Neural progenitor cell (in vitro differentiated cells): ENCODE results near the gene PLEKHG2.

Experiments used
- CTCF ChIP-seq: fragments of 200-600 bp; sonication (generic); IDR thresholded peaks from 2 replicates; pipeline ENCODE4 v1.5.1; 2017; ENCODE audit warnings: antibody characterized with exemption, mild to moderate bottlenecking
- EZH2 ChIP-seq: fragments of 200-600 bp; sonication (generic); IDR thresholded peaks from 2 replicates; pipeline ENCODE4 v1.6.1; 2017; ENCODE audit warnings: antibody characterized with exemption, mild to moderate bottlenecking, moderate library complexity
- EZH2phosphoT487 ChIP-seq: fragments of 200-600 bp; sonication (generic); IDR thresholded peaks from 2 replicates; pipeline ENCODE4 v1.6.1; 2017; ENCODE audit warnings: antibody characterized with exemption

GRCh38 chr19:39435499-39436349 is 23.3 kb downstream of the PLEKHG2 start, which contains the start of gene RPS16:
- TF ChIP-seq CTCF (no peak), EZH2phosphoT487 (no peak), EZH2 (no peak)
